OCI-LY3 (cell line): ENCODE measurements around the gene PRAMEF18.

Experiments
- EZH2phosphoT487 ChIP-seq: fragments of 200-600 bp; shearing (Covaris generic); IDR thresholded peaks from 2 replicates; pipeline ENCODE4 v1.6.1; 2018; ENCODE audit warnings: antibody characterized with exemption, mixed run types, low read depth
- TF ChIP-seq, protein P1 (sequence below): fragments of 200-600, 300-600 bp; sonication (generic); IDR thresholded peaks from 2 replicates; pipeline ENCODE4 v1.5.1; 2014; ENCODE audit warnings: antibody characterized with exemption, low read length, low read depth

DNA sequence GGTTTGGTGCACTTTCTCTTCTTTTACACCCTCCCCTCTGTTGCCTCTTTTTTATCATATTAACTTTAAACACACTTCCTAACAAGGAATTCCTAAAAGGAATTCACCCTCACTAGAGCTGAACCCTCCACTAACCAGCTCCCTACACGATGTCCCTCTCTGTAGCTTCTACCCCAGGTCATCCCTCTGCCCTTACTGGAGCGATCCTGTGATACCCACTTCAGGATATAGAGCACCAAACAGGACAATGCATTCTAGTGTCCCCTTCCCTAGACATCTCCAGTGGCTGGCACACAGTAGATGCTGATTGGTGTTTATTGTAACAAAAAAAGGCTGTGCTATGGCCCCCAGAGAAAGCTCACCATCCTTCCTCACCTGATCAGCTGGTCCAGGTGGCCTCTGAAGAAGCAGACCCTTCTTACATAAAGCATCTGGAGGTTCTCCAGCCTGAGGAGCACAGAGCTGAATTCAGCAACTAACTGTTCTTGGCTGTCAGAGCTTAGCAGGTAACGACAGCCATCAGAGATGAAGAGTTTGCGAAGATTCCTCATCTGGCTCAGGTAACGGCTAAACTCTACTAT is 1.4 kb downstream of the PRAMEF18 start:
- TF ChIP-seq, protein P1, sequence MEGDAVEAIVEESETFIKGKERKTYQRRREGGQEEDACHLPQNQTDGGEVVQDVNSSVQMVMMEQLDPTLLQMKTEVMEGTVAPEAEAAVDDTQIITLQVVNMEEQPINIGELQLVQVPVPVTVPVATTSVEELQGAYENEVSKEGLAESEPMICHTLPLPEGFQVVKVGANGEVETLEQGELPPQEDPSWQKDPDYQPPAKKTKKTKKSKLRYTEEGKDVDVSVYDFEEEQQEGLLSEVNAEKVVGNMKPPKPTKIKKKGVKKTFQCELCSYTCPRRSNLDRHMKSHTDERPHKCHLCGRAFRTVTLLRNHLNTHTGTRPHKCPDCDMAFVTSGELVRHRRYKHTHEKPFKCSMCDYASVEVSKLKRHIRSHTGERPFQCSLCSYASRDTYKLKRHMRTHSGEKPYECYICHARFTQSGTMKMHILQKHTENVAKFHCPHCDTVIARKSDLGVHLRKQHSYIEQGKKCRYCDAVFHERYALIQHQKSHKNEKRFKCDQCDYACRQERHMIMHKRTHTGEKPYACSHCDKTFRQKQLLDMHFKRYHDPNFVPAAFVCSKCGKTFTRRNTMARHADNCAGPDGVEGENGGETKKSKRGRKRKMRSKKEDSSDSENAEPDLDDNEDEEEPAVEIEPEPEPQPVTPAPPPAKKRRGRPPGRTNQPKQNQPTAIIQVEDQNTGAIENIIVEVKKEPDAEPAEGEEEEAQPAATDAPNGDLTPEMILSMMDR, result no peak
- TF ChIP-seq EZH2phosphoT487, result no peak
